HG02763 (cell line): ENCODE results near the gene UBTF.
"Not testable (repeated sequence)": the region's sequence is repeated elsewhere in the genome, so short reads cannot be mapped to it uniquely, and the experiment has no call there.

Experiments used
- ATAC-seq: cut with Tn5 transposase; IDR thresholded peaks from one replicate; pipeline ENCODE4 v1.9.1; 2021; ENCODE audit warnings: mild to moderate bottlenecking, moderate library complexity; ENCODE audit not compliant: unreplicated experiment

The UBTF gene

DNA sequence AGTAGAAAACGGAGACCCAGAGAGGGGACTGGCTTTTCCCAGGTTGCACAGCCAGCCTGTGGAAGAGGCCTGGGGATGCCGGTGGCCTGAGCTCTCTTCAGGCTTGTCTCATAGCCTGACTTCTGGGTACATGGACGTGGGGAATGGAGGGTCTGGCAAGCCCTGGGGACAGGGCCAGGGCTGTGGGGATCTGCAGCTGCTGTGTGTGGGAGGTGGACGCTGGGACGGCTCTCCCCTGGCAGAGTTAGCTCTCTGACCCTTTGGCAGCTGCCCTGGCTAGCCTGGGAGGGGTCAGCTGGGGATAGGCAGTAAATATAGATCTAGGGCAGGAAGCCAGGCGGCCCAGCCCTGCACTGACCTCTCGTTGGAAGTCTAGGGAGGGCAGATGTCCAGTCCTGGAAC is 28.0 kb upstream of the UBTF start:
- no peak for ATAC-seq

DNA sequence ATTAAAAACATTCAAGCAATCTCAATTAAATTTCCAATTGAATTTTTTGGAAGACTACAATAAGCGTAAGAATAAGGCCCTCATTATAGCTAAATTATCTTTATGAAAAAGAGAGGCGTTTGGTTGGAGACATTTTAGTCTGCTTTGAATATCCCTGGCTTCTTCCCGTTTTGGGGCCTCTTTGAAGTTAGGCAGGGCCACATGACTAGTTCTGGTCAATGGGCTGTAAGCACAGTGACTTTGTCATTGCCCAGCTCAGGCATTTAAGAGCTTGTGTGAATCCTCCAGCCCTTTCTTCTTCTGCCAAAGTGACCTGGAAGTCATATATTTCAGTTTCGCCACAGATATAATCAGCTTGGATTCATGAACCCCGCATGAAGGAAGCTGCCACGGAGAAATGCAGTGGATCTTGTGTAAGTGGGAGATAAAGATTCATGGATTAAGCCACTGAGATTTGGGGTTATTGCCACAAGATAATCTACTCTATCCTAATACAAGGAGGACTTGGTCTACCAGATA is 21.7 kb upstream of the UBTF start:
- no peak for ATAC-seq

DNA sequence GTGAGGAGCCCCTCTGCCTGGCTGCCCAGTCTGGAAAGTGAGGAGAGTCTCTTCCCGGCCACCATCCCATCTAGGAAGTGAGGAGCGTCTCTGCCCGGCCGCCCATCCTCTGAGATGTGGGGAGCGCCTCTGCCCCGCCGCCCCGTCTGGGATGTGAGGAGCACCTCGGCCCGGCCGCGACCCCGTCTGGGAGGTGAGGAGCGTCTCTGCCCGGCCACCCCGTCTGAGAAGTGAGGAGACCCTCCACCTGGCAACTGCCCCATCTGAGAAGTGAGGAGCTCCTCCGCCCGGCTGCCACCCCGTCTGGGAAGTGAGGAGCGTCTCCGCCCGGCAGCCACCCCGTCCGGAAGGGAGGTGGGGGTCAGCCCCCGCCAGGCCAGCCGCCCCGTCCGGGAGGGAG is 18.4 kb upstream of the UBTF start:
- ATAC-seq = not testable (repeated sequence)

DNA sequence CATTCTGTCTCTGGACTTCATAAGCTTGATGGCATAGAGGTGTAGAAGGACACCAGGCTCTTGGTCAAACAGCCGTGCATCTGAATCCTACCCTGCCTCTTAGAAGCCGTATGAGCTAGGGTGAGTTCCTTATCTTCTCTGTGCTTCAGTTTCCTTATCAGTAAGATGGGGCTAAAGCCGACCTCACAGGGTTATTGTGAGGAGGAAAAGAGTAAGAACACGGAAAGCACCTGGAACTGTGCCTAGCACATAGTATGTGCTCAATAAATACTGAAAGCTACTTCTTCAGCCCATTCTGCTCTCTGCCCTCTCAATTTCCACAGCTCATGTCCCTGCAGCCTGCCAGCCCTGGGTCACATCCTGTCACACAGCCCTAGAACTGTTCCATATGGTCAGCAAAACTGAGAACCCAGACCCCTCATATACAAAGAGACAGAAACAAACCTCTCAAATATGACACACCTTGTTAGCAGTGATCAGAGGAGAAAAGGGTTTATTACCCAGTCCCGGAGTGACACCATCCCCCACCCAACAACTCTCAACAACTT is 17.0 kb upstream of the UBTF start:
- no peak for ATAC-seq

DNA sequence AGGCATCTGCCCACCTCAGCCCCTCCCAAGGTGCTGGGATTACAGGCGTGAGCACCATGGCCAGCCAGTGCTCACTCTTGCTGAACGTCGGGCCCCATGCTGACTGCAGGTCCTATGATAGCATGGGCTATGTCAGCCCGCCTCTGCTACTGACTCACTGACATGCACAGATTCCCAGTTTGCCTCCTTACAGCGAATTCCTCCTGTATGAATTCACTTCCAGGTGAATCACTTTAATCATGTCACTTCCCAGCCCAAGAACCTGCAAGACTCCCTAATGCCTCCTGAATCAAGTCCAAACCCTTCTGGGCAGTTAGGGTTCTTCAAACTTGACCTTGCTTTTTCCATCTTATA is 16.1 kb upstream of the UBTF start:
- ATAC-seq = no peak

DNA sequence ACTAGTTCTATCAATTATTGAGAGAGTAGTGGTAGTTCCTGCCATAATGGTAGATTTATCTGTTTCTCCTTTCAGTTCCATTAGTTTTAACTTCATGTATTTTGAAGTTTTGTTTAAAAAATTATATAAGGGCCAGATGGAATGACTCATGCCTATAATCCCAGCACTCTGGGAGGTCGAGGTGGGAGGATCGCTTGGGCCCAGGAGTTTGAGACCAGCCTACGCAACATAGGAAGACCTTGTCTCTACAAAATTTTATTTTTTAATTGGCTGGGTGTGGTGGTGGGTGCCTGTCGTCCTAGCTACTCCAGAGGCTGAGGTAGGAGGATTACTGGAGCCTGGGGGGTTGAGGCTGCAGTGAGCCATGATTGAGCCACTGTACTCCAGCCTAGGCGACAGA is 14.1 kb upstream of the UBTF start:
- ATAC-seq = no peak

DNA sequence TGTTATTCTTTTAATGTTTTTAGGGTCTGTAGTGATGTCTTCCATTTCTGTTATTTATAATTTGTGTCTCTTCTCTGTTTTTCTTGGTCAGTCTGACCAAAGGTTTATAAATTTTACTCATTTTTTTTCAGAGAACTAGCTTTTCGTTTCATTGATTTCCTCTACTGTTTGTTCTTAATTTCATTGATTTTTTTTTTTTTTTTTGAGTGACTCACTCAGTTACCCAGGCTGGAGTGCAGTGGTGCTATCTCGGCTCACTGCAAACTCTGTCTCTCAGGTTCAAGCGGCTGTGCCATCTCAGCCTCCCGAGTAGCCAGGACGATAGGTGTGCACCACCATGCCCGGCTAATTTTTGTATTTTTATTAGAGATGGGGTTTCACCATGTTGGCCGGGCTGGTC is 12.6 kb upstream of the UBTF start:
- no peak for ATAC-seq

DNA sequence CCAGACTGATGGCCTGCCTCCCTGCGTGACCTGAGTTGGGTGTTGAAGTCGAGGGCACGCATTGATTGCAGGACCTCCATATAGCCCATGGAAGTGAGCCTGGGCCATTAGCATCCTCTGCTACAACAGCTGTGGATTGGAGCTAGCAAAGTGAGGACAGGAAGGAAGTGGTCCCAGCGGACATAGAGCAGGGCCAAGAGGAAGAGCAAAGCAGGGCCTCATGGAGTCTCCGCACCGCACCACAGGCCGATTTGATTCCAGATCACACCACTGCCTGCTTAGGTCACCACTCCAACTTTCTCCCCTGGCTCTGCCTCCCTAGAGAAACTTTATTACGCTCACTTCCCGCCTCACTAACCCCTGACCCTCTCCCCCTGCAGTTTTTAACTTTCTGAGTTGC is 10.7 kb upstream of the UBTF start:
- no peak for ATAC-seq

DNA sequence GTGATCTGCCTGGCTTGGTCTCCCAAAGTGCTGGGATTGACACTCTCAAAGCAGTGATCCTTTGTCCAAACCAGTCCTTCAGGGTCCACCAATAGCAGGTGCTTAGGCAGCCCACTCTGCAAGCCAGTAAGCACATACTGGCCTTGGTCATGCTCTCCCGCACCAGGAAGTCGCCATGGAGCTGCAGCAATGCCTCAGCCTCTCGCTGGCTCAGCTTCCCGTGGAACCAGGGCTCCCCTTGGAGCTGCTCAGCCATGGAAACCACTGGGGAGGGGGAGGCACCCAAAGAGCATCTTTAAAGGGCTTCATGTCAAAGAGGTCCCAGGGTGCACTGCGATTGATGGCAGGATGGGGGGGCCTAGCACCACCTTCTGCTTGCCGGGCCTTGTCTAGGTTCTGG is 9.6 kb upstream of the UBTF start:
- no peak for ATAC-seq

DNA sequence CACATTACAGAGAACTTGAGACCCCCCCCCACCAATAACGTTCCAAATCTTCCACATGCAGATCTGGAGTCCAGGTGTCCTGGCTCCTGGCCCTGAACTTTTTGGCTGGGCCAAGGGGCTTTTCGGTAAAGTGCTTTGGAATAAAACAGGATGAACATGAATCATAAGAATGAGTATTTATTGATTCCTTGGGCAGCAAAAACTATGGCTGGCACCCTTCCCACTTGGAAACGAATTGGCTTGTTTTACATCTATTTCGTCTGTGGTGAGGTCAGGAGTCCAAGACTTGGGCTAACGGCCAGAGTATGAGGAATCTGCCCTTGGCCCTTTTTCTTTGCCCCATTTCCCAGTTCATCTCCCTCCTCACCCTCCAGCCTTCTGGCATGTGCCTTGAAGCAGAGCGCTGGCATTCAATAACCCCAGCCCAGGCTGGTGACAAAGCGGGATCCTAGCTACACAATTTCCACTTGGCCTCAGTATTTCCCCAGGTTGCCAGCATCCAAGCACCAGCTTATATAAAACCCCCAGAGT is 4.1 kb upstream of the UBTF start:
- no peak for ATAC-seq

DNA sequence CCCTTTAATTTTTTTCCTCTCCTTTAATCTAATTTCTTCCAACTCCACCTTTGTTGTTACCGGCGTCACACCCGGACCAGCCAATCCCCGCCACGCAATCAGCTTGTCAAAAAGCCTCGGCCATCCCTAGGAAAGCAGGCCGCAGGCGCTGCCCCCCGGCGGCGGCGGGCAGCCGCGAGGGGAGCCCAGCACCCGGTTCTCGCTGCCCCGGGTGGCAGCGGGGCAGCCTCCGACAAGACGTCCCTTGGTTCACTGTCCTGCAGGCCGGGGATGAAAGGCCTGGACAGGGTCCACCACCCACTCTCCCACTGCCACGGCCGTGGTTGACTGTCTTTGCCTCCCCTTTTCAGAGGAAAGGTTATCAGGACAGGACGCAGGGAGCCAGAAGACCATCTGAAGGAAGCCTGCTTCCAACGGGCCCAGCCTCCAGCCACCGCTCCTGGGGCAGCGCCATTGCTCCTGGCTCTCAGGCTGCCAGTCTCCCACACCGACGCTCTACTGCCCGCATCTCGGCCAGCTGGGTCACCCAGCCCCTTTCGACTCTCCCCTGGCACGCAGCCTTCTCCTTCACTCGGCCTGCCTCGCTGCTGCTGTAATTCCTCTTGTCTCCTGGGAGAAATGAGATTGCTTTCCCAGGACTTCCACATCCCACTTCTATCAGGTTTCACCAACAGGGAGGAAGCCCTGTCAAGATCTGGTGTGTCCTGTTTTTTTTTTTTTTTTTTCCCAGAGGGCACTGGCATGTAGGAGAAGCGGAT is 2.8 kb upstream of the UBTF start:
- ATAC-seq = no peak

DNA sequence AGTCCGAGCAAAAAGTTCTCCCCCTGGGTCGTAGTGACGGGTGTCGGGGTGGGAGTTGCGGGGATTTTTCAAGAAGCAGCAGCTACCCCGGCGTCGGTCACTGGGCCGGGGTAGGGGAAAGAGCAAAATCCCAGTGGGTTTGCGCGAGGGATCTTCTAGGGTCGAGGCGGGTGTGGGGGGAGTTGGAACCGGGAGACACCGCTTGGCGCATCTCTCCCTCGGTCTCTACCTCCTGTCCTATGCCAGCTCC is 2.3 kb upstream of the UBTF start:
- no peak for ATAC-seq

DNA sequence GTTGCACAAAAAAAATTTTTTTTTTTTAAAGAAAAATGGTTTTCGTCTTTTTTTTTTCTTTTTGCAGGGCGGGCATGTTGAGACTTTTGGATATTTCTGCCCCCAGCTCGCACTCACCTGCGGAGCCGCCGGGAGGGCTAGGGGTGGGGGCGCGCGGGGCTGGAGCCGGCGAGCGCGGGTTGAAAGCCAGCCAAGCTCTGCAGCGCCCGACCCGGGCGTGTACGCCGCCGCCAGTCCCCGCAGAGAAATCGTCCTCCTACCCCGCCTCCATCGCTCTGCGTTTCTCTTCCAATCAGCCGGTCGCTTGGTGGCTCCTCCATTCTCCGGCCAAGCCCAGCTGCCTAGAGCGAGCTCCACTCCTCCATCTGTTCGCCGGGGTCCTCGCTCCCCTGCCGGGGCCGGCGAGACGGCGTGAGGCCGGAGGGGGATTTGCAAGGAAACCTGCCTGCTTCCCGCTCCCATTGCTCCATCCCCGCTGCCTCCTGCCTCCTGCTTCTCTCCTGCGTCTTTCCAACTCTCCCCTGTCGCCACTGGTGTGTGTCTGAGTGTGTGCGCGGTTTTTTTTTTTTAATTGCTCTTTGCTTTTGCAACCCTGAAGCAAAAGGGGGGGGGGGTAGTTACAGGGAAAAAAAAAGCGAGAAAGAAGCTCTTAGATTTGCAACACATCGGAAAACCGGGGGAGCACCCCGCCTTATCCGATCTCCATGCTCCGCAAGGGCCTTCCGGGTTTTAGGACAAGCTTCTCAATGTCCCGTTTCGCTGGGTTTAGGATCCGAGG is 1.8 kb upstream of the UBTF start:
- no peak for ATAC-seq

DNA sequence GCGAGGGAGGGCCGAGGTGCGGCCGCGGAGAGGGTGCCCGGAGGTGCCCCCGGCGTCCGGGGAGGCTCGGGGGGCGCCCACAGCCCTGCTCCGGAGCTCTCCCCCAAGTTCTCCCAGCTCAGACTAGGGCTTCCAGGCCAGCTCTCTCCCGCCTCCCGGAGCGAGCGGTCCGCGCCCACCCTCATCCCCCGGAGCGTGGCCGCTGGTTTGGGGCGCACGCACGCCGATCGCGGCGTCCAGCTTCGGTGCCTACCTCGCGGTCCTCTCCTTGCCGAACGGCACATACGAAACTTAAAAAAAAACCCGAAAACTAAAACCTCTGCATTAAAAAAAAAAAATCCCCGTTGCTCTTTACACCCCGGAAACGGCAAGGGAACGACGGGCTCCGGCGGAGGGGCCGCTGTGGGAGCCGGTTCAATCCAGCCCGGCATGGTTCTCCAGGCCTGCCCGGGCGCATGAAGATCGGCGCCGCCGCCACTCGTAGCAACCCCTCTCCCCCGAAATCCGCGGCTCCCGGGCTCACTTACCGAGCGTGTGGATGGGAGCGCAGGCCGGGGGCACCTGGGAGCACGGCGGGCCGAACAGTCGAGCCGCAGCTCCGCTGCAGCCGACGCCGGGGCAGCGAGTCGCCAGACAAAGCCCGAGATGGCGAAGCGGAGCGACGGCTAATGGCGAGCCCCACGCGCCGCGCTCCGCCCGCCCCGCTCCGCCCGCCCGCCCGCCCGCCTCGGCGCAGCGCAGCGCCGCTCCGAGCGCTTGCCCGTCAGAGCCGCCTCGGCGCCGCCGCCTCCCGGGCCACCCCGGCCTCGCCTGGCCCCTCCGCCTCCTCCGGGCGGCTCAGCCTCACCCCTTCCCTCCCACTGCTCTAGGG is 973 bp upstream of the UBTF start:
- peak; percentile 1 for ATAC-seq

DNA sequence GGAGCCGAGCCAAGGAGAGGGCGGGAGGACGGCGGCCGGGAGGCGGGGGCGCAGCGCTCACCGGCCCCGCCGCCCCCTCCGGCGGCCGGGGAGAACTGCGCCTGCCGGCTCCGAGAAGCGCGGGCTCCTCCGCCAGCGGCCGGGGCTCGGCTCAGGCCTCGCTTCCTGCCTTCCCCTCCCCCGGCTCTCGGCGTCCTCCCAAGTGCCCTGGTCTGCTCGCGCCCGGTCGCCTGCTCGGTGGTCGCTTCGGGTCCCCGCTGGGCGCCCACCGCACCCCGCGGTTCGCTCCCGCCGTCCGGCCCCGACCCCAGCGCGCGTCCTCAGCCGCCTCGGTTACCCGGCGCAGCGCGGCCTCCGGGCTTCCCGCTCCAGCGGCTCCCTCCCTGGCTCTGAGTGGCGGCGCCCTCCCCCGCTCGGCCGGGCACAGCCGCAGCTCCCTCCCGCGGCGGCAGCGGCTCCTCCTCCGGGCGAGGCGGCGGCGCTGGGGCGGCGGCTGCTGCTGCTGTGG is 313 bp downstream of the UBTF start:
- ATAC-seq = peak; percentile 36

DNA sequence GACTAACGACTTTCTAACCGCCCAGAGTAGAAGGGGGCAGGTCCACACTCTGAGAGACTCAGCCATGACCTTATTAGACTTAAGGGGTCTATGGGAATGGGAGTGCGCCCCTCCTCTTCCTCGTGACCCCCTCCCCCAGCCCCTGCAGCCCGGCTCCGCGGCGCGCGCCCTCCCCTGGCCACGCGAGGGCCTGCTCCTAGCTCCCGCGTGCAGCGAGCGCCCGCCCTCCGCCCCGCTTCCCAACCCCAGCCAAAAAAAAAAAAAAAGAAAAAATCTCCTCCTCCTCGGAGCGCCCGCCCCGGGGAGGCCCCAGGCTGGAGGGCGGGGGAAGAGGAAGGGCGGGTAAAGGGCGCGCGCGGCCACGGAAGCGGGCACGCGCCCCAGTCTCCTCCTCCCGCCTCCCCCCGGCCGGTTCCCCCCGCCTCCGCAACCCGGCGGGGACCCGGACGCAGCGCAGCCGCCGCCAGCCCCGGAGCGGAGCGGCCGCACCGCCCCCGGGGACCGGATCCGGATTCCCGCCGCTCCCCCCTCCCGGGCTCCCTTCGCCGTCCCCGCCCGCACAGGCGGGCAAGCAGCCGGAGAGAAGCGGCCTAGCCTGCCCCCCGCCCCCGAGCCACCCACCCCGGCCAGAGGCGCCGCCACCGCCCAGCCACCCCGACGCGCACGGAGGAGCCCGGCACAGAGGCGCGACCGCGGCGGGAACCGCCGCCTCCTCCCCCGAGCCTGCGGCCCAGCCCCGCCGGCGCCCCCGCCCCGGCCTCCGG is 949 bp downstream of the UBTF start:
- peak; percentile 41 for ATAC-seq

DNA sequence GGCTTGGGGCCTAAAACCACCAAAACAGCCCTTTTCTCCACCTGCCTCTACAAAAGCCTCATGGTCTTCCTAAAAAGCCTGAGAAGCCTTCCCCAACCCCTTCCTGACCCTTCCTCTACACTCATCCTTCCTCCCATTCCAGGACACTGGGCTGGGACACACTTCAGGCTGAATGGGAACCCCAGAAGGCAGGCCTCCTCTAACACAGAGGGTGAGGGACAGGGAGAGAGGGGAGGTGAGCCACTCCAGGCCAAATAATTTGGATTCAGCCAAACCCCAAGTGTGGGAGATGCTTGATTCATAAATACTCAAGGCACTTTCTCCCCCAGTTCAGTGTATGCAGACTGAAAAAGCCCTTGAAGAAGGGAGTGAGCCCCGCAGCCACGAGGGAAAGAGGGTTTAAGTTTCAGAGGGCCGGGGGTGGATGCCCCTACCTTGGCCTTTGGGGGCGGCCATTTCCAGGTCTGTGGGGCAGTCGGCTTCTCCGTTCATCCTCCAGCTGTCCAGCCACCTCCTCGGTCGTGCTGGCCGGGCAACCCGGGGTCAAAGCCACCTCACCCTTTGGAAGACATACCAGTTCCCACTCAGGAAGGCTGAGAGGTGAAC is 1.6 kb downstream of the UBTF start:
- ATAC-seq = no peak

DNA sequence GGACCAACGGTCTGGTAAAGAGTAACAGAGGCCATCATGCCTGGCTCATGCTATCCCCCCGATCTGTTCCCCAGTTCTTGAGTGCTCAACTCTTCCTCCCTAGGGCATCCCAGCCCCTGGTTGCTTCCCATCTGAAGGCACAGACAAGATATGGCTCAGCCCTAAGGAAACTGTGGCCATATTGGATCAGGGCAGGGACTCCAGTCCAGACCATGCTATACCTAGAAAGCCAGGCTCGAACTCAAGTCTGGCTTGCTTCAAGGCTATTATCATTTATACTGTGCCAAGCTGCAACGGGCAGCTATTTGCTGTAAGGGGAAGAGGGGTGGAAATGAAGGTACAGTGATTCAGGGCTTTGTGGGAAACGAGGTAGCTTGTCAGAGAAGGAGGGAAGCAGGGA is 2.8 kb downstream of the UBTF start:
- ATAC-seq = no peak

DNA sequence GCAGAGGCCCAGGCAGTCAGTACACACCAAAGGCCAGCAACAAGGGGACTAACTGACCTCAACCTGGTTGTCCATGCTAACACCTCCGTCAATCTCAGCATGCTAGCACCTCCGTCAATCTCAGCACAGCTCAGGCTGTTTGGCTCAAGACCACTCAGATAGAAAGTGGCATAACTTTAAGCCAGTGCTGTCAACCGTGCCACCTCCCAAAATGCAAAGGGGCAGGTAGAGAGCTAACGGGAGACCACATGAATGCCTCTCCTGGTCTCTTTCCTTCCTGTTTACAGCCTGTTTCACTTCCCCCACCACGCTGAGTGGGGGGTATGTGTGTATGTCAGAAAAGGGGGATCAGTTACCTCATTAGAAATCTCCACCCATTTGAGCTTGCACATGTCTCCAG is 3.3 kb downstream of the UBTF start:
- no peak for ATAC-seq

DNA sequence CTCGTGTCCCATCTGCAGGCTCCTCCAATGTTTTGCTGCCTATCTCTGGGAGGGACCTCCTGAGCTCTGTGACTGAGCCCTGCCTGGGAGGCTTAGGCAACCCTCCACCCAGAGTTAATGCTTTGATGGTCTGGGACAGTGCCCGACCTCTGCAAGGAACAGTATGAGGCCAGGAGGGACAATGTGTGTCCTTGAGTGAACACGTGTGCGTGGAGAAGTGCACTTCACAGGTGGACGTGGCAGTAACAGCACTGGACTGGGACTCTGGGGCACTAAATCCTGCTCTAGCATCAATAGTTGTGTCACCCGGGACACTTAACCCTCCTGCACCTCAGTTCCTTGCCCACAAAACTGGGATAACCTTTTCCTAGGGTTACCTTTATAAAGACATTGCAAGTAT is 4.6 kb downstream of the UBTF start:
- ATAC-seq = no peak
